Adipocyte (in vitro differentiated cells): ENCODE results near the gene MYO7B.

ENCODE experiments used
- DNase-seq: peaks from one replicate; pipeline ENCODE4 v3.0.0-alpha.2; 2015; ENCODE audit warnings: low read depth
- H3K27me3 ChIP-seq: replicated peaks from 2 replicates; pipeline ENCODE4 v1.7.0; 2013; ENCODE audit warnings: mild to moderate bottlenecking, low read length, moderate library complexity; ENCODE audit not compliant: control insufficient read depth, insufficient read depth
- H3K36me3 ChIP-seq: 2 replicates; pipeline ENCODE4 v1.7.0; 2013; ENCODE audit warnings: low read length, mild to moderate bottlenecking, moderate library complexity; ENCODE audit not compliant: control insufficient read depth, insufficient read depth, severe bottlenecking
- H3K4me1 ChIP-seq: 2 replicates; pipeline ENCODE4 v1.7.0; 2013; ENCODE audit warnings: mild to moderate bottlenecking, low read length, moderate library complexity; ENCODE audit not compliant: control insufficient read depth, insufficient read depth
- H3K4me3 ChIP-seq: 2 replicates; pipeline ENCODE4 v1.7.0; 2013; ENCODE audit warnings: mild to moderate bottlenecking, low read length, moderate library complexity
- H3K9ac ChIP-seq: 2 replicates; pipeline ENCODE4 v1.7.0; 2013; ENCODE audit warnings: mild to moderate bottlenecking, low read length, moderate library complexity
- H3K9me3 ChIP-seq: 2 replicates; pipeline ENCODE4 v1.7.0; 2013; ENCODE audit warnings: mild to moderate bottlenecking, low read length, moderate library complexity; ENCODE audit not compliant: control insufficient read depth

MYO7B gene

DNA sequence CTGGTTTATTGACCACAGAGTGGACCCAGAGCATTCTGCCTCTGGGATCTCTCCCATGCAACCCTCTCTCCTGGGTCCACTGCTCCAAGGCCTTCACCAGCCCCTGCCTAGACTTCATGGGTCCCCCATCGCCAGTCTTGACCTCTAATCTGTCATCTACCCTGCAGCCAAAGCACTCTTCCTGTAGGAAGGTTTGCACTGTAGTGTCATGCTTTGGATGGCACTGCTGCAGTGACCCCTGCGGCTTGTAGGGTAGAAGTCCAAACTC is 41.7 kb downstream of the MYO7B start:
- Histone ChIP-seq H3K36me3 (no peaks in the 10 kb centered on the region), H3K9ac (peak overlapping the region; percentile 1), H3K4me1 (peaks cover 20% of the 10 kb centered on the region), H3K4me3 (no peak overlapping the region), H3K9me3 (no peaks in the 10 kb centered on the region), H3K27me3 (no peaks in the 10 kb centered on the region)
- no peak for DNase-seq

DNA sequence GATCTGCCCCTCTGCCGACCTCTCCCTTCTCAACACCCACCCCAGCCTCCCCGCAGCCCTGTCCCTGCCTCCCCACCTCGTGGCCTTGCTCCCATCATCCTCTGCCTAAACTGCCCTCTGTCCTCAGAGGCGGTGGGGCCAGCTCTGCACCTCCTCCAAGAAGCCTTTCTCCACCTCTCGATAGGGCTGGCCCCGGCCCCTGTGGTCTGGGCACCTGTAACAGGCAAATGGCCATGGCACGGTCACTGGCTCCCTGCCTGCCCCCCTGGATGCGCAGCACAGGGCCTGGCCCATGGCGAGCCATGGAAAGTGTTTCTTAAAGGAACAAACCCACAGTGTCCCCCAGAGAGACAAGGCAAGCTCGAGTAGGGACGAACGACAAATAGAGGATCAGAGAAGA is 42.0 kb downstream of the MYO7B start:
- no peaks in the 10 kb centered on the region for H3K9me3 ChIP-seq
- peaks cover 2% of the 10 kb centered on the region for H3K27me3 ChIP-seq
- H3K4me1 ChIP-seq = peaks cover 20% of the 10 kb centered on the region
- no peaks in the 10 kb centered on the region for H3K36me3 ChIP-seq
- DNase-seq = no peak
- no peak overlapping the region for H3K4me3 ChIP-seq
- H3K9ac ChIP-seq = no peak overlapping the region

DNA sequence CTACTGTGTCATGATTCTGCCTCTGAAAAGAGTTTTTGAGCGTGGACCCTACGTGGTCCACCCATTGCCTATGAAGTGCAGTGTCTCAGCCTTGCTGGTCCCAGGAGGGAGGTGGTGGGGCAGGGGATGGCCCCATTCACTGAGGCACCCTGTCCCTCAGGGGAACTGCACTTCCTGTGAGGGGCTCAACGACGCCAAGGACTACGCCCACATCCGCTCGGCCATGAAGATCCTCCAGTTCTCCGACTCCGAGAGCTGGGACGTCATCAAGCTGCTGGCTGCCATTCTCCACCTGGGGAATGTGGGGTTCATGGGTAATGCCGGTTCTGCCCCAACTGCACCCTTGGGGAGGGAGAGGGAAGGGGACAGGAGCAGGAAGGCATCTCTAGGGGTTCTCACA is 42.5 kb downstream of the MYO7B start:
- DNase-seq = no peak

DNA sequence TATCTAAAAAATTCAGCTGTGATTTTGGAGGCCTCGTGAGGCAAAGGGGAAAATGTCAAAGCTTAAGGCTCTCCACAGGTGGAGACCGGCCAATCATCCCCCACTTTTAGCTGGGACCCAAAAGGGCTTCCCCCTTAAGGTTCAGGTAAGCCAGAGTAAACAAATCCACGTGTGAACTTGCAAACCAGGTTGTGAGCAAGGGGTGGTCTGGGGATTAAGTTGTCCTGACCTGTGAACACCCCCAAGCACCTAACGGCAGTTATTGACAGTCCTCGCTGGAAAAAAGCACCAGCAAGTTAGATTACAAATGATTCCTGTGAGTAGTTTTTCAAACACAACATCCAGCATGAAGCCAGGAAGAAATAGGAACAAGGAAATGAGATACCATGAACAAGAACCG is 42.9 kb downstream of the MYO7B start:
- Histone ChIP-seq H3K9ac (no peak overlapping the region), H3K36me3 (no peaks in the 10 kb centered on the region), H3K4me1 (peaks cover 20% of the 10 kb centered on the region), H3K9me3 (no peaks in the 10 kb centered on the region), H3K27me3 (peaks cover 11% of the 10 kb centered on the region), H3K4me3 (no peak overlapping the region)
- no peak for DNase-seq

More for the DNA sequence above, 42.5 kb downstream of the MYO7B start:
- no peak overlapping the region for H3K4me3 ChIP-seq
- H3K36me3 ChIP-seq = no peaks in the 10 kb centered on the region
- H3K4me1 ChIP-seq = peaks cover 20% of the 10 kb centered on the region
- peaks cover 6% of the 10 kb centered on the region for H3K27me3 ChIP-seq
- H3K9me3 ChIP-seq = no peaks in the 10 kb centered on the region
- H3K9ac ChIP-seq = no peak overlapping the region

DNA sequence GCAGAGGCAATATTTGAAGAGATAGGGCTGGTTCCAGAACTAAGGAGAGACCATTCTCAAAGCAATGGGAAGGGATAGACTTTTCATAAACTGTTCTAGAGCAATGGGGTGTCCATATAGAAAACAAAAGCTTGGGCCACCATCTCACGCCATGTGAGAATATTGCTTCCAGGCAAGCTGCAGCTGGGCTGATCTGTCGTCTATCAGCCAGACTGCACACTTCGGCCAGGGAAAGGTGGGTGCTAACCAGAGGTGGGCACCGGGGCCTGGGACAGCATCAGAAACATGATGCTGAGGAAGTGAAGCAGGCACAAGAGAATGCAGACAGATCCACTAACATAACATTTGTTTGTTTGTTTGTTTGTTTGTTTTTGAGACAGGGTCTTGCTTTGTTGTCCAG is 43.7 kb downstream of the MYO7B start:
- no peaks in the 10 kb centered on the region for H3K9me3 ChIP-seq
- no peak overlapping the region for H3K4me3 ChIP-seq
- no peak overlapping the region for H3K9ac ChIP-seq
- H3K36me3 ChIP-seq = no peaks in the 10 kb centered on the region
- H3K27me3 ChIP-seq = peaks cover 19% of the 10 kb centered on the region
- no peak for DNase-seq
- H3K4me1 ChIP-seq = peaks cover 20% of the 10 kb centered on the region

DNA sequence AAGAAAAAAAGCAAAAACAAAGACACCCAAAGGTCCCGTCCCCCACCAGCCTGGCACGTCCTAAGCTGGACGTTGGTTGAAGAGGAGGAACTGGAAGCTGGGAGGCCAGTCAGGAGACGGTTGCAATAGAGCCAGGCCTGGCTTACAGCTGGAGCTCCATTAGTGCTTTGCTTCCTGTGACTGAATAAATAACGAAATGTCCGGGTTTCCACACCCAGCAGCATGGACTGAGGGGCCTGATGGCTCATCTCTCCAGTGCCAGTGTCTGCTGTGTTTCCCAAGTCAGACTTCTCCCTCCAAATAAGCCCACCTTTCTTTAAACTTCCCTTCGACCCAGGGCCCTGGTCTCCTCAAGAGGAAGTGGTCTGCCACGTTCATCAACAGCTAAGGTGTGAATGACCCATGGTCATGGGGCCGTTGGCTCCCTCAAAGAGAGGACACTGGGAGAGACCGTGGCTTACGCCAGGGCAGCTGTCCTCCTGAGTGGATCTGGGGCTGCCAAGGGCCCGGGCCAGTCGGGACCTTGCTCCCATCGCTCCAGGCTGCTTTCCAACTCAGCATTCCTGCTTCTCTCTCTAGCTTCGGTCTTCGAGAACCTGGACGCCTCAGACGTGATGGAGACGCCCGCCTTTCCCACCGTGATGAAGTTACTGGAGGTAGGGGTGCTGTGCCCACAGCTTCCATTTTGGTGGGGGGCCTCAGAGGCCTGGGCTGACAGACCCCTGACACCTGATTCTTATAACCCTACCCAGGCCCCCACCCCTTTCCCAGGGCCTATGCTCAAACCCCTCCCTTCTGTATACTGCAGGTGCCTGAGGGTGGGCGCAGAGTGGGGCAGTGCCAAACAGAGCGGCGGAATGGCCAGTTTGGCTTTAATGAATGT is 44.9 kb downstream of the MYO7B start:
- DNase-seq = no peak
- Histone ChIP-seq H3K36me3 (no peaks in the 10 kb centered on the region), H3K9ac (no peak overlapping the region), H3K27me3 (peaks cover 21% of the 10 kb centered on the region), H3K9me3 (no peaks in the 10 kb centered on the region), H3K4me1 (peaks cover 17% of the 10 kb centered on the region), H3K4me3 (no peak overlapping the region)

DNA sequence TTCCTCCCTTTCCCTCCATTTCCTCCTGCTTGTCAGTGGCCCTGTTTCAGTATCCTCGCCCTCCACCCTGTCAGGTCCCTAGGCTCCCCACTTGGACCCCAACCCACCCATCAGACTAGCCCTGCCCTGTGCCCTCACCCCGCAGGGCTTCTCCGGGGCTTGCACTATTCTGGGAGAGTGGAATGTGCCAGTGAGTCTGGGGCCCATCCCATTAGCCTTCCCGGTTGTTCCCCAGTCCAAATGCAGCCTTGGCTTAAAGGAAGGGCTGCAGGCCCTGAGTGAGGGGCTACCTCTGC is 45.5 kb downstream of the MYO7B start:
- Histone ChIP-seq H3K4me3 (no peak overlapping the region), H3K4me1 (peaks cover 12% of the 10 kb centered on the region), H3K27me3 (peaks cover 21% of the 10 kb centered on the region), H3K9ac (no peak overlapping the region), H3K9me3 (no peaks in the 10 kb centered on the region), H3K36me3 (no peaks in the 10 kb centered on the region)
- no peak for DNase-seq

DNA sequence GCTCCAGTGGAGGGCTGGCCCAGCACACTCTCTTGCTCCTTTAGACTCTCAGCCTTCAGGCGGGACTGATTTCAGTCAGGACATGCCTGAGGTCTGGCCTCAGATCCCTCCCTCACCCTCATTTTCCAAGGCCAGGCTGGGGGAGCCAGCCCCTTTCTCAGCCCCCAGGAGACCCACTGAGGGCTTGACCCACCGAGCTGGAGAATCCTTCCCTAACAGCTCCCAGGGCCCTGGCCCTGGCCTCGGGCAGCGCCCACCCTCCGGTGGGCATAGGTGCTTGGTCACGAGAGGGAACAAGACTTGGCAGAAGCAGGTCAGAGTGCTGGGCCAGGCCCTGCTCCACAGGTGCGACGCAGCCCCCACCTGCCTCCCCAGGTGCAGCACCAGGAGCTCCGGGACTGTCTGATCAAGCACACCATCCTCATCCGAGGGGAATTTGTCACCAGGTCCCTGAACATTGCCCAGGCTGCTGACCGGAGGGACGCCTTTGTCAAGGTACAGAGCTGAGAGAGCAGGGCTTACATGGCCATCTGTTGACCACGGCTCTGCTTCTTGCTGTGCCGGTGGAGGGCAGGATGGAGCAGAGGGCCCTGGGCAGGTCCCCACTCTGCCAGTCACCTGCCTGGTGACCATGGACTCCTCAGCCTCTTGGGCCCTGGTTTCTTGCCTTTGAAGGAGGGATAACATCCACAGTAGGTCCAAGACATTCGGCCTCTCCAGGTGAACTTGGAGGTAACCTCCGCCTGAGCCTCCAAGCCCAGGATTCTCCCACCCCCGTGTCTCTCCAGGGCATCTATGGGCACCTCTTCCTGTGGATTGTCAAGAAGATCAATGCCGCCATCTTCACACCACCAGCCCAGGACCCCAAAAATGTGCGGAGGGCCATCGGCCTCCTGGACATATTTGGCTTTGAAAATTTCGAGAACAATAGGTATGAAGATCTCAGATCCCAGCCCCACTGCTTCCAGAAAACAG is 46.3 kb downstream of the MYO7B start:
- Histone ChIP-seq H3K9ac (no peak overlapping the region), H3K27me3 (peaks cover 23% of the 10 kb centered on the region), H3K36me3 (no peaks in the 10 kb centered on the region), H3K4me3 (no peak overlapping the region), H3K4me1 (peaks cover 5% of the 10 kb centered on the region), H3K9me3 (no peaks in the 10 kb centered on the region)
- no peak for DNase-seq

DNA sequence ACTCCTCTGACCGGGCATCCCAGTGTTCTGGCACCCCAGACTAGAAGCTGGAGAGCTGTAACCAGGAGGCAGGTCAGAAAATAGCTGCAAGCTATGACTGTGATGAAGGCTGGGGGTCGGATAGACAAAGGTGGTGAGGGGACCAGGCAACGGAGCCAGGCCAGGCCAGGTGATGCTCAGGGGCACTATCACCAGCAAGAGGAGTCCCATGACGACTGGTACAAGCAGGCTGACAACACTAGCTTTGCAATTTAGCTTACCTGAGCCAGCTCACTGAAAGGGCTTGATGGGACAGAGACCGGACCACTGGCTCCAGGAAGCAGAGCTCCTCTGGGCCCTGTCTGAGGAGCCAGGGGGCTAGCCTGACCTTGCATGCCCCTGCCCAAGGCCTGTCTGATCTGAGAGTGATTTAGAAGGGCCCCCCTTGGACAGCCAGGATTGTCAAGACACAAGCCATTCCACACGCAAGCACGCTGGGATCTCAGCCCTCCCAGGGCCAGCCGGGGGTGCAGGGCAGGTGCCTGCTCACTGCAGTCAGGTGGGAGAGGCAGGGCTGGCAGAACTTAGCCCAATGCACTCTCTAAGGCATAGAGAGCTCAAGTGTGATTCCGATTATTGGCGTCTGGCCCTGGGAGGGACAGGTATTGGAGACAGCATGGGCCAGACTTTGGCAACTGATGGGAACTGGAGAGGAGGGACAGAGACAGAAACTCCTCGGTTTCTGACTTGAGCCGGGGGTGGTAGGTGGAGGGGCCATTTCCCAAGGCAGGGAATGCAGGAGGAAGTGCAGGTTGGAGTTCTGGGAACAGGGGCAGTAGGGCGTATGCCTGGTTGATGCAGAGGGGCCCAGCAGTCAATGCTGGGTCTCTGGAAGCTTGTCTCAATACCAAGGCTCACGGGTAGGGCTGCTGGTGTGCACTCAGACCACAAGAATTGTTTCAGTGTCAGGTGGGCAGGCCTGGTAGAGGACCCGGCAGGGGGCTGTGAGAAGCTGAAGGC is 47.7 kb downstream of the MYO7B start:
- no peak for DNase-seq
- Histone ChIP-seq H3K4me3 (no peak overlapping the region), H3K27me3 (peaks cover 27% of the 10 kb centered on the region), H3K4me1 (no peaks in the 10 kb centered on the region), H3K9me3 (no peaks in the 10 kb centered on the region), H3K36me3 (no peaks in the 10 kb centered on the region), H3K9ac (no peak overlapping the region)

DNA sequence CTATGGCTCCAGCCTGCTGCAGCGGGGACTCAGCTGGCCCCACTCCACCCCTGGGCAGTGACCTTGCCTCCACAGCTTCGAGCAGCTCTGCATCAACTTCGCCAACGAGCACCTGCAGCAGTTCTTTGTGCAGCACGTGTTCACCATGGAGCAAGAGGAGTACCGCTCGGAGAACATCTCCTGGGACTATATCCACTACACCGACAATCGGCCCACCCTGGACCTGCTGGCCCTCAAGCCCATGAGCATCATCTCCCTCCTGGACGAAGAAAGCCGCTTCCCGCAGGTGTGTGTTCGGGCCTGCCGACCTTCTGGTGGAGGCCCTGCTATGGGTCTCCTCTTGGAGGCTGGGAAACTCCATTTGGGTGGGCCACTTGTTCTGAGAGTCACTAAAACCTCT is 48.6 kb downstream of the MYO7B start:
- no peak overlapping the region for H3K4me3 ChIP-seq
- H3K27me3 ChIP-seq = peaks cover 27% of the 10 kb centered on the region
- H3K4me1 ChIP-seq = no peaks in the 10 kb centered on the region
- H3K36me3 ChIP-seq = no peaks in the 10 kb centered on the region
- H3K9me3 ChIP-seq = no peaks in the 10 kb centered on the region
- no peak overlapping the region for H3K9ac ChIP-seq
- no peak for DNase-seq
